Left cardiac atrium (tissue), 4 donors: ENCODE results near the gene WFIKKN2. TPM values are rescaled to one million over a fixed set of nuclear protein-coding genes. Genes with fewer than 3 reads are reported as not detected.
A peak's percentile ranks its signal among the peaks of the same experiment; 100 is the strongest.

Experiments
- ATAC-seq, 2 donors: fragments of 200-7000 bp; cut with Tn5 transposase; one replicate each; pipeline ENCODE4 v1.9.1; 2020; ENCODE audit warnings: mild to moderate bottlenecking in 2 of 2, moderate library complexity in 2 of 2
- DNase-seq: peaks from one replicate; pipeline ENCODE4 v3.0.0-alpha.2; 2020
- intact Hi-C, 2 donors: fragments of 100-400 bp; cut with DNase I; formaldehyde crosslinking; loops; one replicate each; pipeline versions ENCODE4 v1.14.1 to v1.15.1; 2022 to 2023
- total RNA-seq, 2 donors: library from RNA; stranded (reverse); fragmentation: NEBNext Ultra II Directional; extraction: Animal tissue kit (Norgen Biotek cat#: 25700); gene quantifications; one replicate each; pipeline ENCODE4 v1.2.1, GENCODE V29; 2021
- donor health status: DM: no; HTN: yes; CAD: no.
- donor health status: DM: no; HTN: yes; CAD: no; lungs with severe emphysema.
- donor health status: DM: yes; HTN: yes; CAD: no.
- donor health status: Dilated cardiomyopathy.

WFIKKN2 gene
- total RNA-seq, 2 donors from 2014 or later = 0.15 to 0.50 TPM

DNA sequence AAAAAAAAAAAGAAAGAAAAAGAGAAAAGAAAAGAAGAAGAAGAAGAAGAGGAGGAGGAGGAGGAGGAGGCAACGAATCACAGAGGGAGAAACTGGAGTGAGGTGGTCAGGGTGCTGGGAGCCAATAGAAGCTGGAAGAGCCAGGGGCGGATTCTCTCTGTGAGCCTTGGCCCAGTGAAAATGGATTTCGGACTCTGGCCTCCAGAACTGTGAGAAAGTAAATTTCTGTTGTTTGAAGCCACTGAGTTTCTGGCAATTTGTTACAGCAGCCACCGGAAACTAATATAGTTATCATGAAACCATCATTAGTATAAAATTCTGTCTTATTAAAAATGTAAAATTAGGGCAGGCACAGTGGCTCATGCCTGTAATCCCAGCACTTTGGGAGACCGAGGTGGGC is 27.7 kb upstream of the WFIKKN2 start:
- ATAC-seq (no peak), DNase-seq (no peak)
- intact Hi-C loops = no loop called here

DNA sequence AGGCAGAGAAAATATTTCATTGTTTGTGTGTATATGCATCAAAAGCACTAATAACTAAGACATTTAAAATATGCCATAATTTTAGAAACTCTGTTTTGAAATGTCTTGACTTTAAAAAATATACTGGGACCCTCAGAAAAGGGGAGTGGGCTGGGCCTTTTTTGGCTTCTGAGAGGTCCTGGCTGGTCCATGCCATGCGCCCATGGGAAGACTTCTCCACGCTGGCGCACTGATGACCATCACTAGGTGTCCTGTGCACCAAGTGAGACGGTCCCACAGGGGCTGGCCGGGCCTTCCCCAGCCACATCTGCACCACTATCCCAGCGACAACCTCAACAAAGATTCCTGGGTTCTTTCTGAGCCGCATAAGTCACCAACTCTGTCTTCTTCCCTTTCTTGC is 27.0 kb upstream of the WFIKKN2 start:
- intact Hi-C loops = no loop called here
- DNase-seq (no peak), ATAC-seq (no peak)

DNA sequence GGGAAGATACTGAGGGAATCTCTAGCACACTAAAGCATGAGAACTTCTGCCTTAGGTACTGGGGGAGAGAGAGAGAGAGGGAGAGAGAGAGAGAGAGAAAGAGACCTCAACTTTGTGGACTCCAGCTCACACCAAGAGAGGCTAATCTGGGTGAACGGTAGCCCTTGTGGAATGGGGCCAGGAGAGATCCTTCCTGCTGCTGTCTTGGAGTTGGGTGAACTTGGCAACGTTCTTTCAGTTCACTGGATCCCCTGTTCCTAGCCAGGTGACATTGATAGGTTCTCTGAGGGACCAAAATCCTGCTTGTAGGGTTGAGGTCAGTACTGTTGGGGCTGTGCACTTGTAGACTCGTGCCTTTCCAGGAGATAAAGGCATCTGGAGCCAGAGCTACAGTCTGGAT is 26.5 kb upstream of the WFIKKN2 start:
- DNase-seq (no peak), ATAC-seq (no peak)
- intact Hi-C loops = no loop called here

- intact Hi-C loops = no loop called here
- no peak for DNase-seq
These were observed 21.8 kb upstream of the WFIKKN2 start for GRCh38 chr17:50813583-50813982.

DNA sequence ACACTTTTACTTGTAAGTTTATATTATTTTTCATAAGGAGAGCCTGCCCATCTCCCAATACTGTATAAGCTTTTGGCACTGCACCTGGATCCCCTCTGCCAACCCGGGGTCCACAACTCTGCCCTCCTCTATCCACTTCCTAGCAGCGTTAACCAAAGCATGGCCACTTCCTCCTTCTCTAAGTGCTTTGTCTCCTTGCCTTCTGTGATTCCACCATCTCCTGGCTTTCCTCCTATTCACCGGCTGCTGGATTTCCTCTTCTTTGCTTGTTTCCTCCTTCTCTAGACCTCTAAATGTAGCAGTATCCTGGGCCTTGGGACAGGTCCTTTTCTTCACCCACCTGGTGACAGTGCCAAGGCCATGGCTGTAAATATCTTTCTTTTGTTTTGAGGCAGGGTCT is 20.0 kb upstream of the WFIKKN2 start:
- ATAC-seq (no peak), DNase-seq (no peak)
- intact Hi-C loops = no loop called here

More at GRCh38 chr17:50813583-50813982, 21.8 kb upstream of the WFIKKN2 start:
- no peak for ATAC-seq

GRCh38 chr17:50816271-50816670 is 19.1 kb upstream of the WFIKKN2 start:
- ATAC-seq = no peak
- intact Hi-C loops = no loop called here
- DNase-seq = no peak

GRCh38 chr17:50816771-50817751 is 18.3 kb upstream of the WFIKKN2 start:
- peak; percentile 67 for DNase-seq
- peak; percentile 83 to 88 for ATAC-seq

GRCh38 chr17:50817838-50818237 is 17.5 kb upstream of the WFIKKN2 start:
- no peak for DNase-seq
- intact Hi-C loops = no loop called here

More at GRCh38 chr17:50816771-50817751, 18.3 kb upstream of the WFIKKN2 start:
- intact Hi-C loops = no loop called here

DNA sequence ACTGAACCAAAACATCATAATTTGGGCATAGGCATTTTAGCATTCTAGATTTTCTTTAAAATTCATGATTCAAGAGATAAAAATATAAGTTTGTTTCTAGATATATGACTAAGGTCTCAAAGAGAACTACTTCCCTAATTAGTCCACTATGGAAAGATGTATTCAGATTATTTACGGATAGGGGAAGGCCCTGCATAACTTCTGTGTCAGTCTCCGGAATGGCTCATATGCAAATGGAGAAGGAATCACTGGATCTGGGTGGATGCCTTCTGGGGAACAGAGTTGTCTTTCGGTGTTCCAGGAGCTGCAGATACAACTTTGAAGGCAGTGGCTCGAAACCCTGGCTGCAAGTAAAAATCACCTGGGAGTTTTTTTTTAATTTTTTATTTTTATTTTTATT is 17.1 kb upstream of the WFIKKN2 start:
- intact Hi-C loops = no loop called here
- no peak for ATAC-seq
- no peak for DNase-seq

More at GRCh38 chr17:50817838-50818237, 17.5 kb upstream of the WFIKKN2 start:
- peak in 1 of 2 donors; percentile 20 for ATAC-seq

DNA sequence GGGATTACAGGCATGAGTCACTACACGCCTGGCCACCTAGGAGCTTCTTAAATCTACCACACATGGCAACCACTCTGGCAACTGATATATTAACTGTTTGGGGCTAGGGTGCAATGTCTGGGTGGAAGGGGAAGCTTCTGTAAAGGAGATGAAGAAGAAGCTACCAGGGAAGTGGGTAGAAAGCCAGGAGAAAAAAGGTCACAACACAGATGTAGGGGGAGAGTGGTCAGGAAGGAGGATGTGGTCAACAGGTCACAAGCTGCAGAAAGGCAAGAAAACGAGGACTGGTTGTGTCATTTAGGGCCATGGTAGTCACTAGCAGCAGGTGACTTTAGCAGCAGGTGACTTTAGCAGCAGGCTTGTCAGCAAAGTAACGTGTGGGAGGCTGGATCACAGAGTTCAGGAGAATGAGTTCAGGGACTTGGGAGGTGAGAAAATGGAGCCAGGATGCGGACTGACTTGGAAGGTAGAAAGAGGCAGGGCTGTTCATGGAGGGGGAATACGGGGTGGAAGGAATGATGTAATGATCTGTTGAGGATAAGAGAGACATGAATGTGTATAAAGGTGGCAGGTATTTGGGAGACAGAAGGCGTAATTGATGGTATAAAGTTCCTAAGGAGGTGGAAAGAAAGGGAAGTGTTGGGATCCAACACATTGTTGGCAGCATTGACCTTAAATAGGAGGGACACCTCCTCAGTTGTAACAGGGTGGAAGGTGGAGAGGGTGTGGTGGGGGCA is 16.3 kb upstream of the WFIKKN2 start:
- intact Hi-C loops = no loop called here
- ATAC-seq = no peak
- DNase-seq = no peak

DNA sequence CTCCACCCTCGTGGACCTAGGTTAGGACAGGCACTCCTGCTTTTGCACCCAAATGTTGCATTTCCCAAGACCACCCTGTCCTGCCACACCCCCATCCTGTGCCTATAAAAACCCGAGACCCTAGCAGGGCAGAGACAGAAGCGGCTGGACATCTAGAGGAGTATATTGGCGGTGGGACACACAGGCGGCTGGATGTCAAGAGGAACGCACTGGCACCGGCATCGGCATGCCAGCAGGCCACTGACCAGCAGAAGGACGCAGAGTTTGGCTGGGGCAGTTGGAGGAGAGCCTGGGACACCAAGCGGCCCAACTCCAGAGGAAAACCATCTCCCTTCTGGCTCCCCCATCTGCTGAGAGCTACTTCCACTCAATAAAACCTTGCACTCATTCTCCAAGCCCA is 14.7 kb upstream of the WFIKKN2 start:
- ATAC-seq (no peak), DNase-seq (no peak)
- intact Hi-C loops = no loop called here

- DNase-seq (no peak), ATAC-seq (no peak)
- intact Hi-C loops = no loop called here
These were observed 12.8 kb upstream of the WFIKKN2 start for GRCh38 chr17:50822550-50822949.

DNA sequence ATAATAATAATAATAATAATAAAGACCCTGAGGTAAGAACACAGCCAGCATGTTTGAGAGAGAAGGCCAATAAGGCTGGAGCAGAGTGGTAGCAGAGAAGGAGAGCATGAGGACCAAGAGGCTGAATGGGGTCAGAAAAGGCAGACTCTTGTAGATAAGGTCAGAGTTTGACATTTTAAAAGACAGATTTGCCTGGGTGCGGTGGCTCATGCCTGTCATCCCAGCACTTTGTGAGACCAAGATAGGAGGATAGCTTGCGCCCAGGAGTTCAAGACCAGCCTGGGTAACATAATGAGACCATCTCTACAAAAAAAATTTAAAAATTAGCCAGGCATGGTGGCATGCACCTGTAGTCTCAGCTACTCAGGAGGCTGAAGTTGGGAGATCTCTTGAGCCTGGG is 11.0 kb upstream of the WFIKKN2 start:
- ATAC-seq (no peak), DNase-seq (no peak)
- intact Hi-C loops = no loop called here

- ATAC-seq (no peak), DNase-seq (no peak)
- intact Hi-C loops = no loop called here
These were observed 10.2 kb upstream of the WFIKKN2 start for GRCh38 chr17:50825188-50825587.

- ATAC-seq (no peak), DNase-seq (no peak)
- intact Hi-C loops = no loop called here
These were observed 6.7 kb upstream of the WFIKKN2 start for GRCh38 chr17:50828508-50829170.

DNA sequence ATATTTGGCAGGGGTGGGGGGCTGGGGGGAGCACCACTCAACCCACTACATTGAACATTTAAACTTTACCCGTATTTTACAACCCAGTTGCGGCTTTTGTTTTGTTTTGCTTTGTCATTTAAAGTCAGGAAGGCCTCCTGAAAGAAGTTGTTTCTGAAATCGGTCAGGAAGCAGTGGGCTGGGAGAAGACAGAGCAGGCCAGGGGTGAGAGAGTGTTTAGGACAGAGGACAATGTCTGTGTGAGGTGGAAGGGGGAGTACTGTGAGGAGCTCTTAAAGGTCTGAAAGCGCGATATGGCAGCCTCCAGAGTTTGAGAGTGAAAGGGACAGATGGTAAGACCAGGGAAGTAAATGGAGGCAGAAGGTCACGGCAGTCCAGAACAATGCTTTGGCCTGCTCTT is 6.1 kb upstream of the WFIKKN2 start:
- ATAC-seq (no peak), DNase-seq (no peak)
- intact Hi-C loops = no loop called here

GRCh38 chr17:50830352-50830751 is 5.0 kb upstream of the WFIKKN2 start:
- ATAC-seq (peak in 1 of 2 donors; percentile 10), DNase-seq (no peak)
- intact Hi-C loops = no loop called here

GRCh38 chr17:50830994-50831393 is 4.4 kb upstream of the WFIKKN2 start:
- intact Hi-C loops = no loop called here
- DNase-seq (no peak), ATAC-seq (no peak)

DNA sequence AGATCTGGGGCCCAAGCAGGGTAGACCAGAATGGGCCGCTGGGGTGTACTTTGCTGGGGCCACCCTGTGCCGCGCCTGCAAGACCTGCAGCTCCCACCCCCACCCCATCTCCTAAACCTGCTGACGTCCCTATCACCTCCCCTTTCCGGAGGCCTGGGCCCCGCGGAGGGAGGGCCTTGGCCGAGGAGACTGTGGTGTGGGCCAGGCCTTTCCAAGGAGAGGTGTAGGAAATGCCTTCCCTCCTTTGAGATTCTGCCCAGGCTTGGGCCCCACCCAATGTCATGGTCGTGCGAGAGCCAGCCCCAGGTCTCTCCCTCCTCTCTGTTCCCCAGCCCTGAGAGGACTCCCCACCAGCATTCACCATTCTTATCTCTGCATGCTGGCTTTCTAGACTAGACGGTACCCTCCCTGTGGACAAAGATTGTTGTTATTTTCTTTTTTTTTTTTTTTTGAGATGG is 3.9 kb upstream of the WFIKKN2 start:
- ATAC-seq (peak in 1 of 2 donors; percentile 25), DNase-seq (no peak)
- intact Hi-C loops = no loop called here
